Endometrium (tissue), 2 donors: Measurements from ENCODE around the gene SGO2.
"Not testable (repeated sequence)": the region's sequence is repeated elsewhere in the genome, so short reads cannot be mapped to it uniquely, and the experiment has no call there.

Source experiments
- FAIRE-seq: peaks from 2 replicates; lab custom pipeline; 2012; peaks lifted over from hg19 to GRCh38; lab: Jason Lieb, UNC
- donor health status: control.
- donor health status: control.

The SGO2 gene

GRCh38 chr2:200620606-200621390 lies 94.8 kb downstream of the SGO2 start:
- no peak for FAIRE-seq

GRCh38 chr2:200622106-200622505 lies 96.1 kb downstream of the SGO2 start:
- no peak for FAIRE-seq

GRCh38 chr2:200624026-200624425 lies 98.0 kb downstream of the SGO2 start:
- FAIRE-seq, result no peak

GRCh38 chr2:200624658-200625057 lies 98.7 kb downstream of the SGO2 start:
- FAIRE-seq, result no peak

- no peak for FAIRE-seq
Observed at GRCh38 chr2:200625282-200625681, 99.3 kb downstream of the SGO2 start.

- FAIRE-seq, result no peak
Observed at GRCh38 chr2:200625958-200626363, 100.0 kb downstream of the SGO2 start.

- FAIRE-seq, result no peak
Observed at GRCh38 chr2:200627110-200627770, 101.2 kb downstream of the SGO2 start.

- not testable (repeated sequence) for FAIRE-seq
Observed at GRCh38 chr2:200628461-200628860, 102.5 kb downstream of the SGO2 start.

- no peak for FAIRE-seq
Observed at GRCh38 chr2:200631287-200631686, 105.3 kb downstream of the SGO2 start.
